Adrenal gland (tissue), 5 donors: ENCODE data around the gene SNN.

Source experiments
- POLR2A ChIP-seq, 2 donors: fragments of 450-650 bp; IDR thresholded peaks; one replicate each; pipeline ENCODE4 v1.6.1; 2017; ENCODE audit warnings: antibody characterized with exemption in 2 of 2, mild to moderate bottlenecking in 2 of 2, moderate library complexity in 1 of 2
- TF ChIP-seq, protein P1 (sequence below), 6 experiments: fragments of 450-650 bp in 4 of 6; fragments of 200-600 bp in 2 of 6; sonication (generic) in 1 of 6; IDR thresholded peaks; 1 replicate in 5 of 6; 2 replicates in 1 of 6; pipeline versions ENCODE4 v1.5.1 to v1.8.0; 2016 to 2021; ENCODE audit warnings: antibody characterized with exemption in 6 of 6, mild to moderate bottlenecking in 2 of 6, moderate library complexity in 1 of 6
- donor health status: DM: no; HTN: no; CAD: no.

DNA sequence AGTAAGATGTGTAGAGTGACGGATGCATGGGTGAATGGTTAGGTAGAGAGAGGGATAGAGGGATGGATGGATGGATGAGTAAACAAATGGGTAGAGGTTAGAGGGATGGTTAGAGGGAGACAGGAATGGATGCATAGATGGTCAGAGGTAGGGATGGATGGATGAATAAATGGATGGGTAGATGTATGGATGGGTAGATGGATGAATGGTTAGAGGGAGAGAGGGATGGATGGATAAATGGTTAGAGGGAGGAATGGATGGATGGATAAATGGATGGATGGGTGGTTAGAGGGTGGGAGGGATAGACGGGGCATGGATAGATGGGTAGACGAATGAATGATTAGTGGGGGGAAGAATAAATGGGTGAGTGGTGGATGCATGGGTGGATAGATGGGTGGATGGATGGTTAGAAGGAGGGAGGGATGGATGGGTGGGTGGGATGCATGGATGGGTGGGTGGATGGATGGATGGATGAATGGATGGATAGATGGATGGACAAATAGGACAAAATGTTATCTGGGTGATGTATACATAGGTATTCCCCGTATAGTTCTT is 29.2 kb upstream of the SNN start:
- TF ChIP-seq, protein P1, sequence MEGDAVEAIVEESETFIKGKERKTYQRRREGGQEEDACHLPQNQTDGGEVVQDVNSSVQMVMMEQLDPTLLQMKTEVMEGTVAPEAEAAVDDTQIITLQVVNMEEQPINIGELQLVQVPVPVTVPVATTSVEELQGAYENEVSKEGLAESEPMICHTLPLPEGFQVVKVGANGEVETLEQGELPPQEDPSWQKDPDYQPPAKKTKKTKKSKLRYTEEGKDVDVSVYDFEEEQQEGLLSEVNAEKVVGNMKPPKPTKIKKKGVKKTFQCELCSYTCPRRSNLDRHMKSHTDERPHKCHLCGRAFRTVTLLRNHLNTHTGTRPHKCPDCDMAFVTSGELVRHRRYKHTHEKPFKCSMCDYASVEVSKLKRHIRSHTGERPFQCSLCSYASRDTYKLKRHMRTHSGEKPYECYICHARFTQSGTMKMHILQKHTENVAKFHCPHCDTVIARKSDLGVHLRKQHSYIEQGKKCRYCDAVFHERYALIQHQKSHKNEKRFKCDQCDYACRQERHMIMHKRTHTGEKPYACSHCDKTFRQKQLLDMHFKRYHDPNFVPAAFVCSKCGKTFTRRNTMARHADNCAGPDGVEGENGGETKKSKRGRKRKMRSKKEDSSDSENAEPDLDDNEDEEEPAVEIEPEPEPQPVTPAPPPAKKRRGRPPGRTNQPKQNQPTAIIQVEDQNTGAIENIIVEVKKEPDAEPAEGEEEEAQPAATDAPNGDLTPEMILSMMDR (IDR thresholded peaks at IDR 0.05): no peak
- no peak for TF ChIP-seq POLR2A (IDR thresholded peaks at IDR 0.05)
